ENCODE results near the gene TIMM10B.
"Not testable (repeated sequence)": the region's sequence is repeated elsewhere in the genome, so short reads cannot be mapped to it uniquely, and the experiment has no call there.

TIMM10B gene

DNA sequence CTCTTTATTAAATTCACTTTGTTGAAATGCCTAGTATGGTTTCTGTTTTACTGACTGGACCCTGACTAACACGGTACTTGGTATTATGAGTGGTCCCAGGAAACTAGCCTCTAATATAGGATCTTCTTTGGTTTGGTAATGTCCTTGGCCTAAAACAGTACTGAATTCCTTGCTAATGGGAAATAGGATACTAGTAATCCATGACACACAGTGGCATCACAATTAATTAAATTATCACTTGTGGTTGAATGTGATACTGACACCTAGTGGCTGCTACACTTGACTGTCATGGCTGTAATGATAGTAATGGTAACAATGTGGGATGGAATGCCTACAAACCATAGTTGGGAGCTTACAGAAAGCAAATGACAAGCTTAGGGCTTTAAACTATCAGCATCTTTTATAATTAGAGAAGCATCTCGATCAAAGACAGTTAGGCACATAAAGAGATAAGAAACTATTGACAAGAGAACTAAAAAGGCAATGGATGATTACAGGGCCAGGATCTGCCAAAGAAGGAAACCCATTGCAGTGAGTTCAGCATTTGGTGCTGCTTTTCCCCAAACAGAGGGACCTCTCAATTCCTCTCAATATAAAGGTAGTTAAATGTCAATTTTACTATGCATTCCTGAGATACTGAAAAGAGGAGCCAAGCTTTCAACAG, 24.4 kb downstream of the TIMM10B start:
- H3K27ac Mint-ChIP-seq = peak overlapping the region; percentile 69
- no peaks in the 10 kb centered on the region for H3K9me3 Mint-ChIP-seq
- no peak overlapping the region for H3K4me3 Mint-ChIP-seq
- H3K36me3 Mint-ChIP-seq = peaks cover 18% of the 10 kb centered on the region
- H3K4me1 Mint-ChIP-seq = peaks cover 6% of the 10 kb centered on the region
- ATAC-seq (ENCODE audit: low read depth) (peak; percentile 55), DNase-seq (ENCODE audit: low spot score in 2 of 2) (peak in 1 of 2 donors; percentile 23)
- H3K27me3 Mint-ChIP-seq = no peaks in the 10 kb centered on the region

DNA sequence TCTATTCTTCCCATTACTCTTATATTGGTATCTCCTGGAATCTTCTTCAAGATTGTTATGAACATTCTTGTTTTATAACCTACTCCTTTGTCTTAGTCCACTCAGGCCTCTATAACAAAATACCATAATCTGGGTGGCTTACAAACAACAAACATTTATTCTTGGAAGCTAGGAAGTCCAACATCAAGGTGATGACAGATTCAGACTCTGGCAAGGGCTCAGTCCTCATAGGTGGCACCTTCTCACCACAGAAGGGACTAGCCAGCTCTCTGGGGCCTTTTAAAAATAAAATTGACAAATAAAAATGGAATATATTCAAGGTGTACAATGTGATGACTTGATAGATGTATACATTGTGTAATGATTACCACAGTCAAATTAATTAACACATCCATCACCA, 35.6 kb downstream of the TIMM10B start:
- Mint-ChIP-seq H3K27ac (no peak overlapping the region), H3K4me1 (no peaks in the 10 kb centered on the region), H3K36me3 (peaks cover 43% of the 10 kb centered on the region), H3K27me3 (no peaks in the 10 kb centered on the region), H3K9me3 (peaks cover 3% of the 10 kb centered on the region), H3K4me3 (no peak overlapping the region)
- DNase-seq (ENCODE audit: low spot score in 2 of 2) (no peak), ATAC-seq (ENCODE audit: low read depth) (no peak)

DNA sequence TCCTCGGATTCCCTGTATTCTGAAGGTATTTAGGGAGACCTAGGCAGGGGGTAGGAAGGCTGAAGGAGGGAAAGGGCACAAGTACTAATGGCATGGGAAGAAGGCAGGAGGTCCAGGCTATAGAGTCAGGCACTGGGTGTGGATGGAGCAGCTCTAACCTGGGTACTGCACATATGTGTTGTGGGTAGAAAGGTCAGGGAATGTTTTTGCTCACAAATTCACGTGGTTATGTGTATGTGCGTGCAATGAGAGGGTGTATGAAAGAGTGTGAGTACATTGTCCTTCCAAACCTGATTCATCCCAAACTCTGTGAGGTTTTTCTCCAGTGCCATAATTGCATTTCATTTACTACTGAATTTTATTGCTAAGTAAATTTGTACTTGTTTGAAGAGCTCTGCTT, 39.0 kb downstream of the TIMM10B start:
- Mint-ChIP-seq H3K36me3 (peaks cover 37% of the 10 kb centered on the region), H3K4me3 (no peak overlapping the region), H3K27ac (no peak overlapping the region), H3K27me3 (no peaks in the 10 kb centered on the region), H3K4me1 (no peaks in the 10 kb centered on the region), H3K9me3 (peaks cover 3% of the 10 kb centered on the region)
- no peak for DNase-seq (ENCODE audit: low spot score in 2 of 2)
- ATAC-seq (ENCODE audit: low read depth) = no peak

- H3K4me3 Mint-ChIP-seq; H3K27ac Mint-ChIP-seq; H3K4me1 Mint-ChIP-seq; H3K27me3 Mint-ChIP-seq; DNase-seq (ENCODE audit: low spot score in 2 of 2); ATAC-seq (ENCODE audit: low read depth); H3K9me3 Mint-ChIP-seq: not testable (repeated sequence)
- H3K36me3 Mint-ChIP-seq = peaks cover 26% of the 10 kb centered on the region
Observed at GRCh38 chr11:6521946-6522345, 40.6 kb downstream of the TIMM10B start.

DNA sequence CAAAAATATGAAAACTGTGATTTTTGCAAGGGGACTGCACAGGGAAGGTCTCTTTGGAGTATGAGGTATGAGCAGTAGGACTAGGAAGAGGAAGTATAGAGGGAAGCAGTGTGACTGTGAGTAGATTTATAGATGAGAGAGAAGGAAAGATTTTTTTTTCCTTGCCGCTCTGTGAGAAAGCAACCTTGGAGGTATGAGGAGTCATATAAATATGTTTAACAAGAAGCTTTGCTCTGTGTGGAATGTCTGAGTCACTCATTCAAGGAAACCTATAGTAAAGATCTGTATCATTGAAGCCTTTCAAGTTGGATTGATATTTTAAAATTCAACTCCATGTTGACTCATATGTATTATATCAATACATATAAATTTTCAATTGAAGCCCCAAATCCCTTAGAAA, 42.0 kb downstream of the TIMM10B start:
- Mint-ChIP-seq H3K27ac (no peak overlapping the region), H3K27me3 (no peaks in the 10 kb centered on the region), H3K36me3 (peaks cover 24% of the 10 kb centered on the region), H3K4me3 (no peak overlapping the region), H3K9me3 (no peaks in the 10 kb centered on the region), H3K4me1 (peaks cover 8% of the 10 kb centered on the region)
- DNase-seq (ENCODE audit: low spot score in 2 of 2) (no peak), ATAC-seq (ENCODE audit: low read depth) (no peak)

DNA sequence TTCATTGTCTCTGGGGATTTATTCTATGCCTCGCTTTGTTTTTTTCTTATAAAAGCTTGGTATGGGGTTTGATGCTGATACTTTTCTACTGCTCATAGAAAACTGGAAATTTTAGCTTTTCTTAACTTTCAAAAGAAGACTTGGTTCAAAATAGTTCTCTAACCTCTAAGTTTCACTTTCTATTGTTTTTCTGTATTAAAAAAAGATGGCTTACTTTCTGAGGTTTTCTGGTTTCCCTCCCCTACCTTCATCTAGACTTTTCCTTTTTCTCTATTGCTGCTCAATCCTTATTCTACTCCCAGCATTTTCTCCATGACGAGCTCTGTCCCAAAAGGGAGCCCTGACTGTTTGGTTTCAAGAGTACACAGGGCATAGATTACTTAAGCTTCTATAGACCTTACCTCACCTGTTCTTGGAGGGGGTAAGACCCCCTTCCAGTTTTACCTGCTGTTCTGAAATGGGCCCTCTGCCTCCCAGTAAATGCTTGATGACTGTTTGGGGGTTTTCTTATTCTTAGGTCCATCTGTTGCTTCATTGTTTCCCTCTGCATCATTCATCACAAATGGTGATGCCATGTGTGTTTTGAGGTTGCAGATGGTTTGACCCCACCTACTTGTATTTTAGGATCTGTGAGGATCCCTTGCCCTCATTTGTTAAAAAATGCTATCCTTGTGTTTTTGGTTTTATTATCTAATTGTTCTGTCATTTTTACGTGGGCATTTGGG, 45.3 kb downstream of the TIMM10B start:
- Mint-ChIP-seq H3K4me3 (no peak overlapping the region), H3K27ac (no peak overlapping the region), H3K27me3 (no peaks in the 10 kb centered on the region), H3K4me1 (peaks cover 8% of the 10 kb centered on the region), H3K36me3 (peaks cover 11% of the 10 kb centered on the region), H3K9me3 (no peaks in the 10 kb centered on the region)
- ATAC-seq (ENCODE audit: low read depth) (no peak), DNase-seq (ENCODE audit: low spot score in 2 of 2) (no peak)

DNA sequence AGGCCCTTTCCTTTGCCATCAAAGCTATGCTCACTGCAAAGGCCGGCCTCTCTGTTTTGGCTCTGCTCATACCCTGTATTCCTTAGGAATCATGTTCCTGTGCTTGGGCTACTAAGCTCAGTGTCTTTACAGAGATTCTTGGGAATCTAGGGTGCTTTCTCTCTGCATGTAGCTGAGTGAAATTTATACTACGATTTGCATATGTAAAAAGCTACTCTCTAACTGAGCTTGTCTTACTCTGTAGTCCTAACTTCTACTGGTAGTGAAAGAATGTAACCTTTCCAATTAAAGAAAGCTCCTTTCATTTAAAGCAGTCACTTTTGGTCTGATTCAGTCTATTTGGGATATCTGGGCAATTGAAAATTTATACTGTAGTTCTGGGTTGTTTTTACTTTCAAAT, 48.0 kb downstream of the TIMM10B start:
- ATAC-seq (ENCODE audit: low read depth) = no peak
- Mint-ChIP-seq H3K27ac (no peak overlapping the region), H3K4me1 (peaks cover 8% of the 10 kb centered on the region), H3K9me3 (no peaks in the 10 kb centered on the region), H3K27me3 (no peaks in the 10 kb centered on the region), H3K36me3 (peaks cover 12% of the 10 kb centered on the region), H3K4me3 (no peak overlapping the region)
- DNase-seq (ENCODE audit: low spot score in 2 of 2) = no peak

DNA sequence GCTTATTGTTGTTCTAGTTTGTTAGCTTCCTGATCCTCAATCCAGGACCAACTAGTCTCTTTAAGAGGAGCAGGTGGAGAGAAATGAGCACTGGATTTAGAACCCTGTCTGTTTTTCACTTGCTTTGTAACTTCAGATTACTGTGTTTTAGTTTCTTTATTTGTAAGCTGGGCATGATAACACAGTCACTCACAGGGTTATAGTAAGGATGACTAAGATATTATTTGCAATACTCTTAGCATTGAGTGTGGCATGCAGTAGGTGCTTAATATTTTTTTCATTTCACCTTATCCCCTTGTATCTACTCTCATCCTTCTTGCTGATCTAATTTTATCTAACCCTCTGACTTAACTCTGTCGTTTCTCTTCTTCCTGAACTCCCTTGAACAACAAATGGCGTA, 49.5 kb downstream of the TIMM10B start:
- Mint-ChIP-seq H3K27me3 (no peaks in the 10 kb centered on the region), H3K4me1 (peaks cover 8% of the 10 kb centered on the region), H3K27ac (no peak overlapping the region), H3K36me3 (peaks cover 9% of the 10 kb centered on the region), H3K4me3 (no peak overlapping the region), H3K9me3 (no peaks in the 10 kb centered on the region)
- ATAC-seq (ENCODE audit: low read depth) (no peak), DNase-seq (ENCODE audit: low spot score in 2 of 2) (no peak)

DNA sequence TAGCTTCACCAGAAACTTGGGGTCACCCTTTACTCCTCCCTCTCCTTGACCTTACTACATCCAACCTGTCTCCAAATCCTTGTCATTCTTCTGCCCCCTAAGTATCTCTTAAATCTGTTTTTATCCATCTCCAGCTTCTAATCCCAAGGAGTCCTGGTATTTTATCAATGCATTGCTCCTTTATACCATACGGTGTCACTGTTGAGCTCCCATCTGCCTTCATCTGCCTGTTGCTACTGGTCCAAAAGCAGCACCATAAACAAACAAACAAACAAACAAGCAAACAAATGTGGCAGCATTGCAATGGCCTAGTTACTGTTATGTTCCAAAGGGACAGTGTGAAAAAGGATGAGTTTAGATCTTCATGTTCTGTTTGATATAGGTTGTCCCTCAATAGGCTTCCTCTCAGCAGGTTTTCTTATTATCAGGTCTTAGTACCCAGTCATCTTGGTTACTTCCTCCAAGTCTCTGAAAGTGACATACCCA, 50.0 kb downstream of the TIMM10B start:
- H3K9me3 Mint-ChIP-seq = no peaks in the 10 kb centered on the region
- no peak overlapping the region for H3K27ac Mint-ChIP-seq
- H3K27me3 Mint-ChIP-seq = no peaks in the 10 kb centered on the region
- DNase-seq (ENCODE audit: low spot score in 2 of 2) = peak in 1 of 2 donors; percentile 30
- peaks cover 5% of the 10 kb centered on the region for H3K4me1 Mint-ChIP-seq
- peak; percentile 62 for ATAC-seq (ENCODE audit: low read depth)
- no peak overlapping the region for H3K4me3 Mint-ChIP-seq
- H3K36me3 Mint-ChIP-seq = peaks cover 9% of the 10 kb centered on the region
